ENCODE data around the gene PAX5. TPM values are rescaled to one million over a fixed set of nuclear protein-coding genes. Genes with fewer than 3 reads are reported as not detected.

Gene PAX5
- total RNA-seq, 1 donor from 2014 or later = not detected

GRCh38 chr9:36832164-36832795, 201.8 kb downstream of the PAX5 start:
- DNase-seq = no peak

GRCh38 chr9:36831381-36832161, 202.5 kb downstream of the PAX5 start:
- DNase-seq = no peak

GRCh38 chr9:36828611-36829013, 205.5 kb downstream of the PAX5 start:
- no peak for DNase-seq

- DNase-seq = no peak
These were observed 206.5 kb downstream of the PAX5 start for GRCh38 chr9:36827593-36827992.

- DNase-seq = no peak
These were observed 207.5 kb downstream of the PAX5 start for GRCh38 chr9:36826581-36826980.

GRCh38 chr9:36825179-36825578, 208.9 kb downstream of the PAX5 start:
- DNase-seq = no peak

GRCh38 chr9:36823934-36824333, 210.1 kb downstream of the PAX5 start:
- no peak for DNase-seq

GRCh38 chr9:36823466-36823865, 210.6 kb downstream of the PAX5 start:
- DNase-seq = no peak

GRCh38 chr9:36822201-36822600, 211.9 kb downstream of the PAX5 start:
- no peak for DNase-seq

- DNase-seq = no peak
These were observed 213.6 kb downstream of the PAX5 start for GRCh38 chr9:36820392-36820861.

- DNase-seq = peak; percentile 15
These were observed 214.8 kb downstream of the PAX5 start for GRCh38 chr9:36818965-36819870.

- no peak for DNase-seq
These were observed 215.7 kb downstream of the PAX5 start for GRCh38 chr9:36818242-36818938.

- no peak for DNase-seq
These were observed 216.8 kb downstream of the PAX5 start for GRCh38 chr9:36817160-36817834.

- no peak for DNase-seq
These were observed 217.7 kb downstream of the PAX5 start for GRCh38 chr9:36816371-36816770.

GRCh38 chr9:36815566-36816348, 218.3 kb downstream of the PAX5 start:
- DNase-seq = no peak

GRCh38 chr9:36815023-36815422, 219.0 kb downstream of the PAX5 start:
- no peak for DNase-seq

GRCh38 chr9:36813154-36813553, 220.9 kb downstream of the PAX5 start:
- DNase-seq = no peak

GRCh38 chr9:36812556-36812955, 221.5 kb downstream of the PAX5 start:
- DNase-seq = no peak

GRCh38 chr9:36808251-36808650, 225.8 kb downstream of the PAX5 start:
- no peak for DNase-seq

GRCh38 chr9:36803961-36804360, 230.1 kb downstream of the PAX5 start:
- no peak for DNase-seq

All from occipital lobe (tissue), 2 donors.